HL-60 (cell line): ENCODE measurements around the gene MBNL1.

ENCODE experiments used
- DNase-seq, 2 experiments: peaks; one replicate each; pipeline ENCODE4 v3.0.0-alpha.2; 2010 to 2020; ENCODE audit warnings: low read depth in 1 of 2, low spot score in 1 of 2
- H3K27ac ChIP-seq: fragments of 250-450 bp; sonication (Bioruptor Pico); replicated peaks from 2 replicates; pipeline ENCODE4 v1.5.1; 2020; ENCODE audit warnings: mild to moderate bottlenecking, moderate library complexity
- H3K27me3 ChIP-seq: fragments of 250-450 bp; sonication (Bioruptor Pico); 2 replicates; pipeline ENCODE4 v1.5.1; 2021; ENCODE audit warnings: mild to moderate bottlenecking, moderate library complexity; ENCODE audit not compliant: insufficient read depth, poor library complexity, severe bottlenecking
- H3K4me3 ChIP-seq: replicated peaks from 2 replicates; pipeline ENCODE4 v1.5.1; 2011; ENCODE audit warnings: mild to moderate bottlenecking, control low read depth, low read length; ENCODE audit not compliant: insufficient read depth
- CTCF ChIP-seq: IDR thresholded peaks from one replicate; pipeline ENCODE4 v1.5.1; 2011; ENCODE audit warnings: low read length, control low read depth, inconsistent platforms; ENCODE audit not compliant: insufficient read depth
- GABPA ChIP-seq: IDR thresholded peaks from 2 replicates; pipeline ENCODE4 v1.6.1; 2012; ENCODE audit warnings: low read depth
- POLR2AphosphoS5 ChIP-seq: IDR thresholded peaks from 2 replicates; pipeline ENCODE4 v1.6.1; 2012; ENCODE audit warnings: low read depth
- REST ChIP-seq: IDR thresholded peaks from 2 replicates; pipeline ENCODE4 v1.6.1; 2012; ENCODE audit warnings: low read depth; ENCODE audit not compliant: insufficient replicate concordance
- SPI1 ChIP-seq: IDR thresholded peaks from 2 replicates; pipeline ENCODE4 v1.6.1; 2012; ENCODE audit warnings: low read depth, mild to moderate bottlenecking, borderline replicate concordance

Gene MBNL1

GRCh38 chr3:152235709-152236298 is 32.9 kb upstream of the MBNL1 start:
- TF ChIP-seq GABPA (no peak), REST (no peak), POLR2AphosphoS5 (no peak), SPI1 (no peak), CTCF (no peak)
- no peak for DNase-seq
- Histone ChIP-seq H3K4me3 (no peak overlapping the region), H3K27me3 (no peaks in the 10 kb centered on the region), H3K27ac (peak overlapping the region; percentile 2)

- H3K4me3 ChIP-seq, result no peak overlapping the region
- peak overlapping the region; percentile 2 for H3K27ac ChIP-seq
- no peaks in the 10 kb centered on the region for H3K27me3 ChIP-seq
- no peak for DNase-seq
- TF ChIP-seq POLR2AphosphoS5 (no peak), SPI1 (peak; percentile 82)
These were observed 32.0 kb upstream of the MBNL1 start for GRCh38 chr3:152236716-152237115.

GRCh38 chr3:152241142-152242017 is 27.3 kb upstream of the MBNL1 start:
- Histone ChIP-seq H3K27ac (peak overlapping the region; percentile 95), H3K4me3 (no peak overlapping the region), H3K27me3 (no peaks in the 10 kb centered on the region)
- TF ChIP-seq POLR2AphosphoS5 (no peak), REST (no peak), SPI1 (peak; percentile 72)
- DNase-seq, result peak; percentile 69 to 78

GRCh38 chr3:152243301-152243711 is 25.4 kb upstream of the MBNL1 start:
- no peak for TF ChIP-seq CTCF
- no peak for TF ChIP-seq POLR2AphosphoS5
- Histone ChIP-seq H3K27ac (peak overlapping the region; percentile 95), H3K27me3 (no peaks in the 10 kb centered on the region), H3K4me3 (peak overlapping the region; percentile 56)
- peak in 1 of 2 experiments; percentile 35 for DNase-seq
